Astrocyte of the cerebellum (primary cell): ENCODE measurements around the gene RPS15.
A peak's percentile ranks its signal among the peaks of the same experiment; 100 is the strongest.
"Not testable (repeated sequence)": the region's sequence is repeated elsewhere in the genome, so short reads cannot be mapped to it uniquely, and the experiment has no call there.

Experiments
- DNase-seq: peaks from one replicate; pipeline ENCODE4 v3.0.0-alpha.2; 2011; ENCODE audit warnings: low read depth
- H3K4me3 ChIP-seq: 2 replicates; pipeline ENCODE4 v1.5.1; 2011; ENCODE audit warnings: mild to moderate bottlenecking, low read depth, low read length, moderate library complexity
- CTCF ChIP-seq: IDR thresholded peaks from 2 replicates; pipeline ENCODE4 v1.5.1; 2012; ENCODE audit warnings: low read length, low read depth, moderate library complexity, mild to moderate bottlenecking; ENCODE audit errors: missing control alignments
- in situ Hi-C: cut with HindIII; loops from 2 replicates; pipeline ENCODE4 v1.10.0; 2017; ENCODE audit warnings: low sequenced_read_pairs

RPS15 gene

GRCh38 chr19:1434577-1435060 lies 3.6 kb upstream of the RPS15 start:
- in situ Hi-C loops: no loop called here

GRCh38 chr19:1435378-1435989 lies 2.7 kb upstream of the RPS15 start:
- in situ Hi-C loops: no loop called here
- DNase-seq: no peak
- no peak overlapping the region for H3K4me3 ChIP-seq
- no peak for TF ChIP-seq CTCF

More at GRCh38 chr19:1434577-1435060, 3.6 kb upstream of the RPS15 start:
- TF ChIP-seq CTCF: no peak
- no peak for DNase-seq
- H3K4me3 ChIP-seq: no peak overlapping the region

- no peak for DNase-seq
- no peak for TF ChIP-seq CTCF
- H3K4me3 ChIP-seq: no peak overlapping the region
- in situ Hi-C loops: no loop called here
Observed at GRCh38 chr19:1437609-1438008, 587 bp upstream of the RPS15 start.

GRCh38 chr19:1438933-1439354 lies 748 bp downstream of the RPS15 start:
- H3K4me3 ChIP-seq: peak overlapping the region; percentile 85
- TF ChIP-seq CTCF: no peak
- DNase-seq: no peak
- in situ Hi-C loops: no loop called here

- DNase-seq, in situ Hi-C loops: not testable (repeated sequence)
- peak overlapping the region; percentile 85 for H3K4me3 ChIP-seq
Observed at GRCh38 chr19:1439525-1440417, 1.6 kb downstream of the RPS15 start.

DNA sequence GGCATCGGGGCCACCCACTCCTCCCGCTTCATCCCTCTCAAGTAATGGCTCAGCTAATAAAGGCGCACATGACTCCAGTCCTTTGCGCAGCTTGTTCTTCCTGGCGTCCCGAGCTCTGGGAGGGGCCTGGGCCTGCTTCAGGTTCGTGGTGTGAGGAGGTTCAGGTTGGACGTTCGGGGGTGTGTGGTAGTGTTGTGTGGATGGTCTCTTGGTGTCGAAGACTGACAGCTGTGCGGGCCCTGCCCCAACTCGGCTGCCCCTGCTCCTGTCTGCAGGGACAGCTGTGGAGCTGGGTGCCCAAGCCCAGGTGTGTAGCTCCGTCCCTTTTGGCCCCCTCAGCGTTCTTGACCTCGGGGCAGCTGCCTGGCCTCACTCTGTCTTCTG lies 2.2 kb downstream of the RPS15 start:
- no peak for TF ChIP-seq CTCF
- H3K4me3 ChIP-seq: no peak overlapping the region
- in situ Hi-C loops: no loop called here
- no peak for DNase-seq

GRCh38 chr19:1441022-1441426 lies 2.8 kb downstream of the RPS15 start:
- in situ Hi-C loops: no loop called here
- no peak for DNase-seq
- no peak for TF ChIP-seq CTCF
- H3K4me3 ChIP-seq: no peak overlapping the region
